A673 (cell line): ENCODE results near the gene C1QTNF5.

Experiments
- CTCF ChIP-seq: fragments of 300-800, 200-600 bp; sonication (generic); conservative IDR thresholded peaks from 2 replicates; pipeline ENCODE4 v1.5.1; 2017; ENCODE audit warnings: low read depth, mild to moderate bottlenecking, antibody characterized with exemption, low read length, moderate library complexity, mixed read lengths
- EZH2 ChIP-seq: fragments of 200-600 bp; sonication (generic); IDR thresholded peaks from 2 replicates; pipeline ENCODE4 v1.6.1; 2017; ENCODE audit warnings: borderline replicate concordance, low read depth, mild to moderate bottlenecking, mixed read lengths, antibody characterized with exemption, low read length; ENCODE audit not compliant: poor library complexity, severe bottlenecking

- TF ChIP-seq CTCF = no peak
- TF ChIP-seq EZH2 = no peak
Observed at GRCh38 chr11:119362741-119363080, 22.0 kb upstream of the C1QTNF5 start.
